LNCaP clone FGC (cell line): Measurements from ENCODE around the gene DLG1.
"Not testable (repeated sequence)": the region's sequence is repeated elsewhere in the genome, so short reads cannot be mapped to it uniquely, and the experiment has no call there.

ENCODE experiments used
- DNase-seq: peaks from one replicate; pipeline ENCODE4 v3.0.0-alpha.2; 2011; ENCODE audit warnings: low read depth
- H3K4me3 ChIP-seq: 2 replicates; pipeline ENCODE4 v1.5.1; 2011; ENCODE audit warnings: mild to moderate bottlenecking, low read depth, low read length, control low read depth
- TF ChIP-seq, protein P1 (sequence below): IDR thresholded peaks from 2 replicates; pipeline ENCODE4 v1.5.1; 2012; ENCODE audit warnings: mild to moderate bottlenecking; ENCODE audit not compliant: control insufficient read depth, insufficient read depth; ENCODE audit errors: extremely low read depth

DLG1 gene

GRCh38 chr3:197062446-197062845 is 236.0 kb downstream of the DLG1 start:
- no peak overlapping the region for H3K4me3 ChIP-seq
- TF ChIP-seq, protein P1, sequence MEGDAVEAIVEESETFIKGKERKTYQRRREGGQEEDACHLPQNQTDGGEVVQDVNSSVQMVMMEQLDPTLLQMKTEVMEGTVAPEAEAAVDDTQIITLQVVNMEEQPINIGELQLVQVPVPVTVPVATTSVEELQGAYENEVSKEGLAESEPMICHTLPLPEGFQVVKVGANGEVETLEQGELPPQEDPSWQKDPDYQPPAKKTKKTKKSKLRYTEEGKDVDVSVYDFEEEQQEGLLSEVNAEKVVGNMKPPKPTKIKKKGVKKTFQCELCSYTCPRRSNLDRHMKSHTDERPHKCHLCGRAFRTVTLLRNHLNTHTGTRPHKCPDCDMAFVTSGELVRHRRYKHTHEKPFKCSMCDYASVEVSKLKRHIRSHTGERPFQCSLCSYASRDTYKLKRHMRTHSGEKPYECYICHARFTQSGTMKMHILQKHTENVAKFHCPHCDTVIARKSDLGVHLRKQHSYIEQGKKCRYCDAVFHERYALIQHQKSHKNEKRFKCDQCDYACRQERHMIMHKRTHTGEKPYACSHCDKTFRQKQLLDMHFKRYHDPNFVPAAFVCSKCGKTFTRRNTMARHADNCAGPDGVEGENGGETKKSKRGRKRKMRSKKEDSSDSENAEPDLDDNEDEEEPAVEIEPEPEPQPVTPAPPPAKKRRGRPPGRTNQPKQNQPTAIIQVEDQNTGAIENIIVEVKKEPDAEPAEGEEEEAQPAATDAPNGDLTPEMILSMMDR = no peak
- no peak for DNase-seq

GRCh38 chr3:197051637-197052036 is 246.8 kb downstream of the DLG1 start:
- not testable (repeated sequence) for DNase-seq

DNA sequence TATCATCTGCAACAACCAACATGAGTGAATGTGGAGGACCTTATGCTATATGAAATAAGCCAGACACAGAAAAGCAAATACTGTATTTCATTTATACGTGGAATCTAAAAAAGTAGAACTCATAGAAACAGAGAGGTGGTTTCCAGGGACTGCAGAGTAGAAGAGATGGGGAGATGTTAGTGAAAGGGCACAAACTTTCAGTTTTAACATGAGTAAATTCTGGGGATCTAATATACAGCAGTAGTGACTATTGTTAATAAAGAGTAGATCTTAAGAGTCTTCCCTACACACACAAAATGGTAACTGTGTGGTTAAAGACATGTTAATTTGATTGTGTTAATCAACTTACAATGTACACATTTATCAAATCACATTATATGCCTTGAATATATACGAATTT is 247.9 kb downstream of the DLG1 start:
- H3K4me3 ChIP-seq = no peak overlapping the region
- no peak for DNase-seq
- TF ChIP-seq, protein P1 = no peak

More at GRCh38 chr3:197051637-197052036, 246.8 kb downstream of the DLG1 start:
- not testable (repeated sequence) for H3K4me3 ChIP-seq

GRCh38 chr3:197042539-197042938 is 255.9 kb downstream of the DLG1 start:
- H3K4me3 ChIP-seq = no peak overlapping the region
- no peak for DNase-seq
- TF ChIP-seq, protein P1 = no peak

DNA sequence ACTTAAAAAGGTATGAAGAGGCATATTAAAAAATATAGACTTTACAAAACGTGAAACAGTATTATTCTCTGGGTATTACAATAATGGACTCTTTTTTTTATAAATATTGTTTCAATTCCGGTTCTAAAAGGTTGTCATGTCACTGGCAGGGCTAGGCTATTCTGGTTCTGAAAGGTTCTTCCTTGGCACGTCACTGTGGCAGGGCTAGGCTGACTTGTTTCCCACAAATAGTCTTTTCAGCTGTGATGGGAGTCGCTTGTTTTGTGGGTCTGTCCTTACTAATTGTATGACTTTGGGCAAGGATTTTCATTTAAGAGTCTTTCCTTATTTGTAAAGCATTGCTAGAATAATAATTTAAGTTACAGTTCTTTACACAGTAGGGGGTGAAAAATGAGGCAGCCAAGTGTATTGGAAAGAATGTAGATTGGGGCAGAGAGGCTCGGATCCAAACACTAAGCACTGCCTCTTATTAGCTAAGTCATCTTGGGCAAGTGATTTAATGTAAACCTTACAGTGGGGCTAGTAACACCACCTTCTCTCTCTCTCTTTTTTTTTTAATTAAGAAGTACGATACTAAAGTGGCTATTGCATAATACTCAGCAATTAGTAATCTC is 256.4 kb downstream of the DLG1 start:
- no peak overlapping the region for H3K4me3 ChIP-seq
- TF ChIP-seq, protein P1 = no peak
- no peak for DNase-seq

- TF ChIP-seq, protein P1 = no peak
- no peak for DNase-seq
Observed at GRCh38 chr3:197040658-197041057, 257.8 kb downstream of the DLG1 start.

GRCh38 chr3:197038679-197039462 is 259.5 kb downstream of the DLG1 start:
- DNase-seq = no peak
- TF ChIP-seq, protein P1 = no peak
- no peak overlapping the region for H3K4me3 ChIP-seq

More at GRCh38 chr3:197040658-197041057, 257.8 kb downstream of the DLG1 start:
- H3K4me3 ChIP-seq = no peak overlapping the region
